Neural progenitor cell (in vitro differentiated cells): Measurements from ENCODE around the gene AGBL4. TPM values are rescaled to one million over a fixed set of nuclear protein-coding genes. Genes with fewer than 3 reads are reported as not detected.

Experiments used
- DNase-seq: peaks from one replicate; pipeline ENCODE4 v3.0.0-alpha.2; 2016; ENCODE audit warnings: low spot score
- H2AFZ ChIP-seq: fragments of 200-600 bp; sonication (generic); replicated peaks from 2 replicates; pipeline ENCODE4 v1.6.1; 2016; ENCODE audit warnings: antibody characterized with exemption
- H3F3A ChIP-seq: fragments of 200-600 bp; sonication (generic); 2 replicates; pipeline ENCODE4 v1.6.1; 2016; ENCODE audit warnings: antibody characterized with exemption, low read depth
- H3K27ac ChIP-seq: fragments of 200-600 bp; sonication (generic); 2 replicates; pipeline ENCODE4 v1.5.1; 2016; ENCODE audit warnings: mild to moderate bottlenecking
- H3K27me3 ChIP-seq: fragments of 200-600 bp; sonication (generic); 2 replicates; pipeline ENCODE4 v1.6.1; 2016; ENCODE audit warnings: mild to moderate bottlenecking, moderate library complexity
- H3K36me3 ChIP-seq: fragments of 200-600 bp; sonication (generic); 2 replicates; pipeline ENCODE4 v1.5.1; 2016
- H3K4me1 ChIP-seq: fragments of 200-600 bp; sonication (generic); 2 replicates; pipeline ENCODE4 v1.6.1; 2016; ENCODE audit warnings: mixed run types
- H3K4me2 ChIP-seq: fragments of 200-600 bp; sonication (generic); 2 replicates; pipeline ENCODE4 v1.6.1; 2016
- H3K4me3 ChIP-seq: fragments of 200-600 bp; sonication (generic); 2 replicates; pipeline ENCODE4 v1.5.1; 2016
- H3K79me2 ChIP-seq: fragments of 200-600 bp; sonication (generic); 2 replicates; pipeline ENCODE4 v1.6.1; 2016; ENCODE audit warnings: low read depth
- H3K9ac ChIP-seq: fragments of 200-600 bp; sonication (generic); 2 replicates; pipeline ENCODE4 v1.6.1; 2016
- H3K9me3 ChIP-seq: fragments of 200-600 bp; sonication (generic); 2 replicates; pipeline ENCODE4 v1.5.1; 2016; ENCODE audit warnings: low read depth
- H4K20me1 ChIP-seq: fragments of 200-600 bp; sonication (generic); 2 replicates; pipeline ENCODE4 v1.6.1; 2016; ENCODE audit warnings: low read depth
- H3K27ac Mint-ChIP-seq: 3 replicates; pipeline ENCODE4 v1.8.0; 2021; ENCODE audit warnings: mixed read lengths
- H3K27me3 Mint-ChIP-seq: 2 replicates; pipeline ENCODE4 v1.8.0; 2022; ENCODE audit warnings: low read depth, mild to moderate bottlenecking, inconsistent platforms, moderate library complexity, mixed read lengths; ENCODE audit not compliant: insufficient read depth
- H3K36me3 Mint-ChIP-seq: 3 replicates; pipeline ENCODE4 v1.8.0; 2021; ENCODE audit warnings: mixed read lengths
- H3K4me1 Mint-ChIP-seq: 3 replicates; pipeline ENCODE4 v1.8.0; 2021; ENCODE audit warnings: mixed read lengths
- H3K4me3 Mint-ChIP-seq: 3 replicates; pipeline ENCODE4 v1.8.0; 2021; ENCODE audit warnings: mild to moderate bottlenecking, moderate library complexity, mixed read lengths
- H3K9me3 Mint-ChIP-seq: 3 replicates; pipeline ENCODE4 v1.8.0; 2020; ENCODE audit warnings: mixed read lengths
- EZH2 ChIP-seq: fragments of 200-600 bp; sonication (generic); IDR thresholded peaks from 2 replicates; pipeline ENCODE4 v1.6.1; 2017; ENCODE audit warnings: antibody characterized with exemption, mild to moderate bottlenecking, moderate library complexity
- EZH2phosphoT487 ChIP-seq: fragments of 200-600 bp; sonication (generic); IDR thresholded peaks from 2 replicates; pipeline ENCODE4 v1.6.1; 2017; ENCODE audit warnings: antibody characterized with exemption
- total RNA-seq: library from RNA; depleted of rRNA; stranded (reverse); fragments of >200 nt; gene quantifications from 2 replicates; pipeline ENCODE4 v1.2.3, GENCODE V29; 2015; ENCODE audit warnings: low replicate concordance
- TF ChIP-seq, protein P1 (sequence below): fragments of 200-600 bp; sonication (generic); IDR thresholded peaks from 2 replicates; pipeline ENCODE4 v1.5.1; 2017; ENCODE audit warnings: antibody characterized with exemption, mild to moderate bottlenecking

Gene AGBL4
- total RNA-seq, 1 donor from 2014 or later, result 1.5 TPM

DNA sequence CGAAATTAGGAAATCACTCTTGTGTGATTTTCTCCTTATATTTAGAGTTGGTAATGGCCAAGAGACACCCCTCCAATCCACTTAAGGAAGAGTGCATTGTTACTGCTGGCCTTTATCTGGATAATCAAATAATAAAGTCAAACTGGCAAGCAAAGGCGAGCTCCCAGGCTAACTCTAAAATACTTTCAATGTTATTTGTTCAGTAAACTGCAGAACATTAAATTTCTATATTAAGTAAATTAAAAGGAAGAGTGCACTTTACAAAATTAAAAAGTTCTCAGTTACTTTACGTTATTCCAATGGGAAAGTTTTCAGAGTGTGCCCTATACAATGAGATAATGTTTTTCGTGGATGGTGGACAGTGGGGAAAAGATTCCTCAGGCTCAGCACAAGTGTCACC, 684.7 kb downstream of the AGBL4 start:
- Mint-ChIP-seq H3K27ac (no peak overlapping the region), H3K4me1 (no peaks in the 10 kb centered on the region), H3K9me3 (peaks cover 7% of the 10 kb centered on the region), H3K4me3 (no peak overlapping the region), H3K36me3 (no peaks in the 10 kb centered on the region), H3K27me3 (no peaks in the 10 kb centered on the region)
- Histone ChIP-seq H3K27ac (no peak overlapping the region), H3K9ac (no peak overlapping the region), H3K4me1 (no peaks in the 10 kb centered on the region), H2AFZ (no peak overlapping the region), H3K9me3 (peaks cover 38% of the 10 kb centered on the region), H3K79me2 (no peaks in the 10 kb centered on the region), H3K27me3 (no peaks in the 10 kb centered on the region), H3K36me3 (no peaks in the 10 kb centered on the region), H3F3A (no peaks in the 10 kb centered on the region), H3K4me3 (no peak overlapping the region), H4K20me1 (no peaks in the 10 kb centered on the region), H3K4me2 (no peak overlapping the region)
- TF ChIP-seq, protein P1, sequence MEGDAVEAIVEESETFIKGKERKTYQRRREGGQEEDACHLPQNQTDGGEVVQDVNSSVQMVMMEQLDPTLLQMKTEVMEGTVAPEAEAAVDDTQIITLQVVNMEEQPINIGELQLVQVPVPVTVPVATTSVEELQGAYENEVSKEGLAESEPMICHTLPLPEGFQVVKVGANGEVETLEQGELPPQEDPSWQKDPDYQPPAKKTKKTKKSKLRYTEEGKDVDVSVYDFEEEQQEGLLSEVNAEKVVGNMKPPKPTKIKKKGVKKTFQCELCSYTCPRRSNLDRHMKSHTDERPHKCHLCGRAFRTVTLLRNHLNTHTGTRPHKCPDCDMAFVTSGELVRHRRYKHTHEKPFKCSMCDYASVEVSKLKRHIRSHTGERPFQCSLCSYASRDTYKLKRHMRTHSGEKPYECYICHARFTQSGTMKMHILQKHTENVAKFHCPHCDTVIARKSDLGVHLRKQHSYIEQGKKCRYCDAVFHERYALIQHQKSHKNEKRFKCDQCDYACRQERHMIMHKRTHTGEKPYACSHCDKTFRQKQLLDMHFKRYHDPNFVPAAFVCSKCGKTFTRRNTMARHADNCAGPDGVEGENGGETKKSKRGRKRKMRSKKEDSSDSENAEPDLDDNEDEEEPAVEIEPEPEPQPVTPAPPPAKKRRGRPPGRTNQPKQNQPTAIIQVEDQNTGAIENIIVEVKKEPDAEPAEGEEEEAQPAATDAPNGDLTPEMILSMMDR, result no peak
- TF ChIP-seq EZH2phosphoT487 (no peak), EZH2 (no peak)
- DNase-seq, result no peak

DNA sequence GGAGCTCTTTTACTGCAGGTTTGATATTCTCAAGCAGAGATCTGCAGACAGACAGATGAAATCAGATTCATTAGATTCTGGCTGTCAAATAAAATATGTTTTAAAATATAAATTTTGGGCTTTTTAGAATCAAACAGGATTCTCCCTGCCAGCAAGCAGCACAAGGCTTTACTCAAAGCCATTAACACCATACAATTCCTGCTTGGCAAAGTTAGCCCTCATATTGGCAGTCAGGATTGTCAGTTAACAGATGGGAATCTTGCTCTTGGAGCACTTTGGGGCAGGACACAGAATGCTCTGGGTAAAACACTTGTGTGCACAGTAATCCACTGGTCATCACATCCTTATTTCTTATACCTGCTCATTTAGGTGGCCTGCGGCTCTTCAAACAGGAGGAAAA, 686.5 kb downstream of the AGBL4 start:
- H3F3A ChIP-seq, result no peaks in the 10 kb centered on the region
- TF ChIP-seq, protein P1, result no peak
- TF ChIP-seq EZH2phosphoT487 (no peak), EZH2 (no peak)
- no peak overlapping the region for H2AFZ ChIP-seq
- no peaks in the 10 kb centered on the region for H4K20me1 ChIP-seq
- Mint-ChIP-seq H3K4me3 (no peak overlapping the region), H3K27ac (no peak overlapping the region), H3K27me3 (no peaks in the 10 kb centered on the region), H3K4me1 (no peaks in the 10 kb centered on the region), H3K9me3 (peaks cover 9% of the 10 kb centered on the region), H3K36me3 (no peaks in the 10 kb centered on the region)
- H3K4me1 ChIP-seq, result no peaks in the 10 kb centered on the region
- no peak for DNase-seq
- H3K79me2 ChIP-seq, result no peaks in the 10 kb centered on the region
- no peak overlapping the region for H3K4me2 ChIP-seq
- H3K27ac ChIP-seq, result no peak overlapping the region
- no peaks in the 10 kb centered on the region for H3K36me3 ChIP-seq
- H3K27me3 ChIP-seq, result no peaks in the 10 kb centered on the region
- peaks cover 42% of the 10 kb centered on the region for H3K9me3 ChIP-seq
- H3K9ac ChIP-seq, result no peak overlapping the region
- H3K4me3 ChIP-seq, result no peak overlapping the region

DNA sequence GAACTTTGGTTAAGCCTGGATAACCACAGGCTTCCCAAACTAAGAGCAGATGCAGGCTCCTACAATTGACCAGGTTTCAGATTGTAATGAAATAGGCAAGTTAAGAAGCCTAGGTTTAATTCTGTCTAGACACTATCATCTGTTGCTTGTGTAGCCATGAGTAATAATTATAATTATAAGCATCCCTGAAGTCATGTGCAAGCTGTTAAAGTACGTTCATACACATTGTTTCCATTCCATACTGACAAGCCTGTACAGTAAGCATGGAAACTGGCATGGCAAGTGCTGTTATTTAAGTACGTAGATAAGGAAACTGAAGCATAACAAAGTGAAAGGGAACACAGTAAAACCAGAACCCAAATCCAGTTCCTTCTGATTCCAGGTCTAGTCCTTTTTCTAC, 689.8 kb downstream of the AGBL4 start:
- Histone ChIP-seq H2AFZ (no peak overlapping the region), H3K79me2 (no peaks in the 10 kb centered on the region), H3F3A (no peaks in the 10 kb centered on the region), H3K9me3 (peaks cover 29% of the 10 kb centered on the region), H4K20me1 (no peaks in the 10 kb centered on the region), H3K4me1 (no peaks in the 10 kb centered on the region), H3K36me3 (no peaks in the 10 kb centered on the region), H3K9ac (no peak overlapping the region), H3K4me3 (no peak overlapping the region), H3K27me3 (no peaks in the 10 kb centered on the region), H3K27ac (no peak overlapping the region), H3K4me2 (no peak overlapping the region)
- TF ChIP-seq, protein P1, result no peak
- TF ChIP-seq EZH2phosphoT487 (no peak), EZH2 (no peak)
- no peaks in the 10 kb centered on the region for H3K4me1 Mint-ChIP-seq
- H3K27ac Mint-ChIP-seq, result no peak overlapping the region
- no peak overlapping the region for H3K4me3 Mint-ChIP-seq
- H3K27me3 Mint-ChIP-seq, result no peaks in the 10 kb centered on the region
- no peaks in the 10 kb centered on the region for H3K36me3 Mint-ChIP-seq
- no peak for DNase-seq
- peaks cover 14% of the 10 kb centered on the region for H3K9me3 Mint-ChIP-seq
